HEK293 (cell line): ENCODE results near the gene RYR2.

ENCODE experiments used
- CTCF ChIA-PET: fragments of 350-600 bp; formaldehyde crosslinking; extraction: SDS; loops from one replicate; lab custom pipeline; 2021; ENCODE audit warnings: antibody characterized with exemption; lab: Yijun Ruan, JAX
- POLR2A ChIA-PET: fragments of 300-600 bp; formaldehyde crosslinking; extraction: SDS; loops from one replicate; lab custom pipeline; 2020; ENCODE audit warnings: antibody characterized with exemption, inconsistent platforms; lab: Yijun Ruan, JAX
- H3K27ac ChIP-seq: fragments of 200-500 bp; sonication (Bioruptor generic); 2 replicates; pipeline ENCODE4 v1.5.1; 2014; ENCODE audit warnings: low read depth, low read length, control low read depth, inconsistent platforms; ENCODE audit errors: extremely low read depth
- H3K36me3 ChIP-seq, 2 experiments: fragments of 200-500 bp in 1 of 2; sonication (Bioruptor generic) in 1 of 2; 1 replicate in 1 of 2; 2 replicates in 1 of 2; pipeline ENCODE4 v1.5.1; 2014 to 2017; ENCODE audit warnings: inconsistent platforms in 2 of 2, low read length in 2 of 2; ENCODE audit not compliant: control insufficient read depth in 2 of 2, insufficient read depth in 1 of 2
- H3K4me1 ChIP-seq: fragments of 200-500 bp; sonication (Bioruptor generic); 2 replicates; pipeline ENCODE4 v1.5.1; 2014; ENCODE audit warnings: mild to moderate bottlenecking, low read length, inconsistent platforms; ENCODE audit not compliant: control insufficient read depth, insufficient read depth
- H3K4me3 ChIP-seq: 2 replicates; pipeline ENCODE4 v1.5.1; 2011; ENCODE audit warnings: low read depth, mild to moderate bottlenecking, control low read depth, low read length, moderate library complexity
- H3K9me3 ChIP-seq: fragments of 200-500 bp; sonication (Bioruptor generic); 2 replicates; pipeline ENCODE4 v1.5.1; 2014; ENCODE audit warnings: low read depth, low read length, inconsistent platforms; ENCODE audit not compliant: control insufficient read depth, insufficient read depth
- GLIS1 ChIP-seq: fragments of 450-650 bp; formaldehyde crosslinking; IDR thresholded peaks from 2 replicates; pipeline ENCODE4 v1.5.1; 2016; ENCODE audit warnings: missing biosample characterization, missing genetic modification characterization
- HOXC10 ChIP-seq: sonication (generic); formaldehyde crosslinking; IDR thresholded peaks from 2 replicates; pipeline ENCODE4 v1.8.1; 2023; ENCODE audit warnings: mild to moderate bottlenecking, missing genetic modification reagents
- KLF16 ChIP-seq: fragments of 450-650 bp; formaldehyde crosslinking; IDR thresholded peaks from 2 replicates; pipeline ENCODE4 v1.5.1; 2017; ENCODE audit warnings: missing biosample characterization, missing genetic modification characterization
- RBAK ChIP-seq: fragments of 450-650 bp; formaldehyde crosslinking; IDR thresholded peaks from 2 replicates; pipeline ENCODE4 v1.5.1; 2016; ENCODE audit warnings: missing biosample characterization, missing genetic modification characterization
- SCRT2 ChIP-seq: fragments of 450-650 bp; formaldehyde crosslinking; IDR thresholded peaks from 2 replicates; pipeline ENCODE4 v1.5.1; 2016; ENCODE audit warnings: missing biosample characterization, missing genetic modification characterization
- WT1 ChIP-seq: fragments of 450-650 bp; formaldehyde crosslinking; IDR thresholded peaks from 2 replicates; pipeline ENCODE4 v1.5.1; 2016; ENCODE audit warnings: missing biosample characterization, missing genetic modification characterization
- ZBTB7A ChIP-seq: fragments of 450-650 bp; formaldehyde crosslinking; IDR thresholded peaks from 2 replicates; pipeline ENCODE4 v1.5.1; 2016; ENCODE audit warnings: low read depth, missing biosample characterization, missing genetic modification characterization
- ZEB2 ChIP-seq: fragments of 450-650 bp; formaldehyde crosslinking; IDR thresholded peaks from 2 replicates; pipeline ENCODE4 v1.5.1; 2016; ENCODE audit warnings: missing biosample characterization, missing genetic modification characterization
- ZNF169 ChIP-seq: fragments of 450-650 bp; formaldehyde crosslinking; IDR thresholded peaks from 2 replicates; pipeline ENCODE4 v1.5.1; 2016; ENCODE audit warnings: missing biosample characterization, missing genetic modification characterization
- ZNF248 ChIP-seq: fragments of 450-650 bp; formaldehyde crosslinking; IDR thresholded peaks from 2 replicates; pipeline ENCODE4 v1.5.1; 2017; ENCODE audit warnings: missing biosample characterization, missing genetic modification characterization
- ZNF302 ChIP-seq: fragments of 450-650 bp; formaldehyde crosslinking; IDR thresholded peaks from 2 replicates; pipeline ENCODE4 v1.5.1; 2016; ENCODE audit warnings: missing biosample characterization, missing genetic modification characterization, low read depth
- ZNF311 ChIP-seq: fragments of 450-650 bp; formaldehyde crosslinking; IDR thresholded peaks from 2 replicates; pipeline ENCODE4 v1.5.1; 2017; ENCODE audit warnings: missing biosample characterization, missing genetic modification characterization, borderline replicate concordance
- ZNF335 ChIP-seq: fragments of 450-650 bp; formaldehyde crosslinking; conservative IDR thresholded peaks from 2 replicates; pipeline ENCODE4 v1.5.1; 2016; ENCODE audit warnings: missing biosample characterization, missing genetic modification characterization
- ZNF501 ChIP-seq: fragments of 450-650 bp; formaldehyde crosslinking; IDR thresholded peaks from 2 replicates; pipeline ENCODE4 v1.5.1; 2016; ENCODE audit warnings: missing biosample characterization, missing genetic modification characterization
- ZNF521 ChIP-seq: fragments of 450-650 bp; formaldehyde crosslinking; IDR thresholded peaks from 2 replicates; pipeline ENCODE4 v1.5.1; 2017; ENCODE audit warnings: missing biosample characterization, mild to moderate bottlenecking, missing genetic modification characterization
- ZNF596 ChIP-seq: fragments of 450-650 bp; IDR thresholded peaks from 2 replicates; pipeline ENCODE4 v1.5.0; 2018; ENCODE audit warnings: missing biosample characterization, mild to moderate bottlenecking, missing genetic modification characterization, moderate library complexity
- ZNF623 ChIP-seq: fragments of 450-650 bp; formaldehyde crosslinking; IDR thresholded peaks from 2 replicates; pipeline ENCODE4 v1.5.1; 2016; ENCODE audit warnings: missing biosample characterization, missing genetic modification characterization
- ZNF677 ChIP-seq: fragments of 450-650 bp; IDR thresholded peaks from 2 replicates; pipeline ENCODE4 v1.5.0; 2018; ENCODE audit warnings: missing biosample characterization, mild to moderate bottlenecking, missing genetic modification characterization, moderate library complexity
- ZNF747 ChIP-seq: fragments of 450-650 bp; formaldehyde crosslinking; IDR thresholded peaks from 2 replicates; pipeline ENCODE4 v1.5.1; 2016; ENCODE audit warnings: missing biosample characterization, missing genetic modification characterization
- ZNF76 ChIP-seq: fragments of 450-650 bp; formaldehyde crosslinking; IDR thresholded peaks from 2 replicates; pipeline ENCODE4; 2016; ENCODE audit warnings: low read depth, missing biosample characterization, missing genetic modification characterization, borderline replicate concordance
- ZNF768 ChIP-seq: fragments of 450-650 bp; formaldehyde crosslinking; IDR thresholded peaks from 2 replicates; pipeline ENCODE4 v1.5.1; 2018; ENCODE audit warnings: missing biosample characterization, mild to moderate bottlenecking, missing genetic modification characterization
- ZSCAN23 ChIP-seq: fragments of 450-650 bp; formaldehyde crosslinking; IDR thresholded peaks from 2 replicates; pipeline ENCODE4 v1.5.1; 2016; ENCODE audit warnings: missing biosample characterization, missing genetic modification characterization
- TF ChIP-seq, protein P1 (sequence below): fragments of 450-650 bp; formaldehyde crosslinking; IDR thresholded peaks from 2 replicates; pipeline ENCODE4 v1.5.1; 2016; ENCODE audit warnings: missing biosample characterization, missing genetic modification characterization, borderline replicate concordance
- TF ChIP-seq, protein P2 (sequence below): fragments of 450-650 bp; formaldehyde crosslinking; IDR thresholded peaks from 2 replicates; pipeline ENCODE4 v1.5.1; 2016; ENCODE audit warnings: missing biosample characterization, missing genetic modification characterization, low read depth
- TF ChIP-seq, protein P3 (sequence below): fragments of 450-650 bp; formaldehyde crosslinking; IDR thresholded peaks from 2 replicates; pipeline ENCODE4 v1.5.1; 2017; ENCODE audit warnings: missing biosample characterization, missing genetic modification characterization

The RYR2 gene

DNA sequence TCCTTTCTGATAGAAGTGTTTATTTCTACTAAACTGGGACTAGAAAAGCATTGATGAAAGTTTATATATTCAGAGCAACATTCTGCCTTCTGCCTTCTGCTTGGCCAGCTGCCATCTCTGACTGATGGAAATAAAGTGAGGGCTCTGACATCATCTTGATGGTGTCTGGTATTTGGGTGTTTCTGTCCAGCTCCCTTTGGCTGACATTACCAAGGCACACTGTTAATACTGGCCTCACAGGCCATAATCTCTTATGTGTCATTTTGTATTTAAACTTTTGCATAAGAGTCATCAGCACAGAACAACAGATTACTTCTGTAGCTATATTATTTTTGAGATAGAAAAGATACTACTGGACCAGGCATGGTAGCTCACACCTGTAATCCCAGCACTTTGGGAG lies 216.9 kb downstream of the RYR2 start (continued):
- TF ChIP-seq, protein P1, sequence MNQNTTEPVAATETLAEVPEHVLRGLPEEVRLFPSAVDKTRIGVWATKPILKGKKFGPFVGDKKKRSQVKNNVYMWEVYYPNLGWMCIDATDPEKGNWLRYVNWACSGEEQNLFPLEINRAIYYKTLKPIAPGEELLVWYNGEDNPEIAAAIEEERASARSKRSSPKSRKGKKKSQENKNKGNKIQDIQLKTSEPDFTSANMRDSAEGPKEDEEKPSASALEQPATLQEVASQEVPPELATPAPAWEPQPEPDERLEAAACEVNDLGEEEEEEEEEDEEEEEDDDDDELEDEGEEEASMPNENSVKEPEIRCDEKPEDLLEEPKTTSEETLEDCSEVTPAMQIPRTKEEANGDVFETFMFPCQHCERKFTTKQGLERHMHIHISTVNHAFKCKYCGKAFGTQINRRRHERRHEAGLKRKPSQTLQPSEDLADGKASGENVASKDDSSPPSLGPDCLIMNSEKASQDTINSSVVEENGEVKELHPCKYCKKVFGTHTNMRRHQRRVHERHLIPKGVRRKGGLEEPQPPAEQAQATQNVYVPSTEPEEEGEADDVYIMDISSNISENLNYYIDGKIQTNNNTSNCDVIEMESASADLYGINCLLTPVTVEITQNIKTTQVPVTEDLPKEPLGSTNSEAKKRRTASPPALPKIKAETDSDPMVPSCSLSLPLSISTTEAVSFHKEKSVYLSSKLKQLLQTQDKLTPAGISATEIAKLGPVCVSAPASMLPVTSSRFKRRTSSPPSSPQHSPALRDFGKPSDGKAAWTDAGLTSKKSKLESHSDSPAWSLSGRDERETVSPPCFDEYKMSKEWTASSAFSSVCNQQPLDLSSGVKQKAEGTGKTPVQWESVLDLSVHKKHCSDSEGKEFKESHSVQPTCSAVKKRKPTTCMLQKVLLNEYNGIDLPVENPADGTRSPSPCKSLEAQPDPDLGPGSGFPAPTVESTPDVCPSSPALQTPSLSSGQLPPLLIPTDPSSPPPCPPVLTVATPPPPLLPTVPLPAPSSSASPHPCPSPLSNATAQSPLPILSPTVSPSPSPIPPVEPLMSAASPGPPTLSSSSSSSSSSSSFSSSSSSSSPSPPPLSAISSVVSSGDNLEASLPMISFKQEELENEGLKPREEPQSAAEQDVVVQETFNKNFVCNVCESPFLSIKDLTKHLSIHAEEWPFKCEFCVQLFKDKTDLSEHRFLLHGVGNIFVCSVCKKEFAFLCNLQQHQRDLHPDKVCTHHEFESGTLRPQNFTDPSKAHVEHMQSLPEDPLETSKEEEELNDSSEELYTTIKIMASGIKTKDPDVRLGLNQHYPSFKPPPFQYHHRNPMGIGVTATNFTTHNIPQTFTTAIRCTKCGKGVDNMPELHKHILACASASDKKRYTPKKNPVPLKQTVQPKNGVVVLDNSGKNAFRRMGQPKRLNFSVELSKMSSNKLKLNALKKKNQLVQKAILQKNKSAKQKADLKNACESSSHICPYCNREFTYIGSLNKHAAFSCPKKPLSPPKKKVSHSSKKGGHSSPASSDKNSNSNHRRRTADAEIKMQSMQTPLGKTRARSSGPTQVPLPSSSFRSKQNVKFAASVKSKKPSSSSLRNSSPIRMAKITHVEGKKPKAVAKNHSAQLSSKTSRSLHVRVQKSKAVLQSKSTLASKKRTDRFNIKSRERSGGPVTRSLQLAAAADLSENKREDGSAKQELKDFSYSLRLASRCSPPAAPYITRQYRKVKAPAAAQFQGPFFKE (tag by site-specific recombination): no peak
- TF ChIP-seq ZNF521 (tag by site-specific recombination): no peak
- TF ChIP-seq, protein P2, sequence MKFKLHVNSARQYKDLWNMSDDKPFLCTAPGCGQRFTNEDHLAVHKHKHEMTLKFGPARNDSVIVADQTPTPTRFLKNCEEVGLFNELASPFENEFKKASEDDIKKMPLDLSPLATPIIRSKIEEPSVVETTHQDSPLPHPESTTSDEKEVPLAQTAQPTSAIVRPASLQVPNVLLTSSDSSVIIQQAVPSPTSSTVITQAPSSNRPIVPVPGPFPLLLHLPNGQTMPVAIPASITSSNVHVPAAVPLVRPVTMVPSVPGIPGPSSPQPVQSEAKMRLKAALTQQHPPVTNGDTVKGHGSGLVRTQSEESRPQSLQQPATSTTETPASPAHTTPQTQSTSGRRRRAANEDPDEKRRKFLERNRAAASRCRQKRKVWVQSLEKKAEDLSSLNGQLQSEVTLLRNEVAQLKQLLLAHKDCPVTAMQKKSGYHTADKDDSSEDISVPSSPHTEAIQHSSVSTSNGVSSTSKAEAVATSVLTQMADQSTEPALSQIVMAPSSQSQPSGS (tag by site-specific recombination): peak; percentile 48; the same call in 1 of the 2 replicates

DNA sequence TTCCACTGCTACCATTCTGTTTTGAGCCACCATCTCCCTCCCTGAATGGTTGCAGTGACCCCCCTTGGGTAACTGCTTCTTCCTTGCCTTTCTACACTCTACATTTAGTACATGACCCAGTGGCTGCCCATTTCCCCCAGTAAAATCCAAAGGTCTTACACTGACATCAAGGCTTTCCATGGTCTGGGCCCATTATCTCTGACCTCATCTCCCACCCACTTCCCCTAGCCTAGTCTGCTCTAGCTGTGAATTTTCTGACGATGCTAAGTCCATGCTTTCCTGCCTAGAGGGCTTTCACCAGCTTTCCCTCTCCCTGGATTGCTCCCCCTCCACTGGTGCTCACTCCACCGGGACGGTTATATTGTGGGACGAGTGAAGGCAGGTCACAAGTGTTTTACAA lies 219.2 kb downstream of the RYR2 start:
- Histone ChIP-seq H3K36me3 (no peaks in the 10 kb centered on the region), H3K4me3 (no peak overlapping the region), H3K4me1 (peaks cover 2% of the 10 kb centered on the region; the same call in 1 of the 2 replicates), H3K27ac (no peak overlapping the region)
- ChIA-PET CTCF (no interaction called here), POLR2A (no interaction called here)
- TF ChIP-seq ZNF76 (tag by site-specific recombination) (no peak), ZNF747 (no peak), ZNF677 (tag by site-specific recombination) (no peak), WT1 (tag by site-specific recombination) (no peak), ZNF311 (tag by site-specific recombination) (no peak), ZNF248 (tag by site-specific recombination) (no peak), ZNF596 (tag by site-specific recombination) (no peak), ZNF302 (no peak), ZSCAN23 (no peak), ZNF623 (tag by site-specific recombination) (no peak), GLIS1 (no peak), ZEB2 (tag by site-specific recombination) (no peak)
- TF ChIP-seq, protein P2 (tag by site-specific recombination): no peak
- TF ChIP-seq, all 188 proteins: peak for 0
- H3K9me3 ChIP-seq: no peaks in the 10 kb centered on the region

DNA sequence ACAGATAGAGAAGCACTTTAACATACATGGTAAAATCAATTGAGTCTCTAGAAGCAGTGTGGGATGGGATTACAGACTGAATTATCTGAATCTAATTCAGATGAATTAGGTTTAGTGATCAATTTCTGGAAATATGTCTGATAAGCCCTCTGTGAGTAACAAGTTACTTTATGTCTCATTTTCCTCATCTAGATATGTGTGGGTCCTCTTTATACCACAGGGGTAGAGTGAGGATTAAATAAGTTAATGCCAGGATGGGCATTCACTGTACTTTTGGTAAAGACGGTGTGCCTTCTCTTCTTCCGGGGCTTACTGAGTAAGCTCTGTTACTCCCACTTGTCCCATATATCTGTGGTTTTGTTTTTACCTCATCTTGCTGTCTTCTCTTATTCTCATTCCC lies 225.8 kb downstream of the RYR2 start:
- no peak overlapping the region for H3K4me3 ChIP-seq
- H3K4me1 ChIP-seq: no peaks in the 10 kb centered on the region
- ChIA-PET CTCF (interaction anchor here (0.6 kb wide), 1 partner anchor 17 kb away, joined by 3 read pairs; no protein-coding TSS in a partner anchor), POLR2A (no interaction called here)
- H3K9me3 ChIP-seq: no peaks in the 10 kb centered on the region
- no peak for TF ChIP-seq ZBTB7A (tag by site-specific recombination)
- TF ChIP-seq ZNF169: no peak
- TF ChIP-seq, protein P3, sequence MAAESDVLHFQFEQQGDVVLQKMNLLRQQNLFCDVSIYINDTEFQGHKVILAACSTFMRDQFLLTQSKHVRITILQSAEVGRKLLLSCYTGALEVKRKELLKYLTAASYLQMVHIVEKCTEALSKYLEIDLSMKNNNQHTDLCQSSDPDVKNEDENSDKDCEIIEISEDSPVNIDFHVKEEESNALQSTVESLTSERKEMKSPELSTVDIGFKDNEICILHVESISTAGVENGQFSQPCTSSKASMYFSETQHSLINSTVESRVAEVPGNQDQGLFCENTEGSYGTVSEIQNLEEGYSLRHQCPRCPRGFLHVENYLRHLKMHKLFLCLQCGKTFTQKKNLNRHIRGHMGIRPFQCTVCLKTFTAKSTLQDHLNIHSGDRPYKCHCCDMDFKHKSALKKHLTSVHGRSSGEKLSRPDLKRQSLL (tag by site-specific recombination): no peak
- no peak for TF ChIP-seq RBAK
- no peak for TF ChIP-seq KLF16
- TF ChIP-seq SCRT2 (tag by site-specific recombination): no peak
- TF ChIP-seq ZNF768 (tag by site-specific recombination): no peak
- TF ChIP-seq ZNF501 (tag by site-specific recombination): no peak
- no peak for TF ChIP-seq ZNF335 (tag by site-specific recombination)
- TF ChIP-seq HOXC10 (CRISPR knock-in tag): no peak
- no peak overlapping the region for H3K27ac ChIP-seq
- no peaks in the 10 kb centered on the region for H3K36me3 ChIP-seq
